Heart left ventricle (tissue), 16 donors: ENCODE measurements around the gene IDH2. TPM values are rescaled to one million over a fixed set of nuclear protein-coding genes. Genes with fewer than 3 reads are reported as not detected.

ENCODE experiments used
- ATAC-seq, 4 donors: fragments of 200-7000 bp; cut with Tn5 transposase; one replicate each; pipeline ENCODE4 v1.9.1; 2020 to 2022; ENCODE audit warnings: moderate library complexity in 4 of 4, mild to moderate bottlenecking in 3 of 4, moderate number of reproducible peaks in 1 of 4
- DNase-seq, 5 donors: peaks; one replicate each; pipeline ENCODE4 v3.0.0-alpha.2; 2020
- H3K27ac ChIP-seq, 12 donors: fragments of 200-600 bp; sonication (generic) in 4 of 12; one replicate each; pipeline versions ENCODE4 v1.5.0 to v1.8.0; 2016 to 2022; ENCODE audit warnings: mild to moderate bottlenecking in 2 of 12
- H3K27me3 ChIP-seq, 9 donors: fragments of 200-600 bp; sonication (generic) in 2 of 9; one replicate each; pipeline versions ENCODE4 v1.5.1 to v1.8.0; 2016 to 2022; ENCODE audit warnings: mild to moderate bottlenecking in 3 of 9
- H3K36me3 ChIP-seq, 9 donors: fragments of 200-600 bp; sonication (generic) in 2 of 9; one replicate each; pipeline versions ENCODE4 v1.5.0 to v1.8.0; 2018 to 2022; ENCODE audit warnings: mild to moderate bottlenecking in 2 of 9
- H3K4me1 ChIP-seq, 12 donors: fragments of 200-600 bp; sonication (generic) in 4 of 12; one replicate each; pipeline versions ENCODE4 v1.5.0 to v1.8.0; 2016 to 2022; ENCODE audit warnings: mild to moderate bottlenecking in 3 of 12
- H3K4me3 ChIP-seq, 12 donors: fragments of 200-600 bp; sonication (generic) in 4 of 12; one replicate each; pipeline versions ENCODE4 v1.5.0 to v1.8.0; 2017 to 2022; ENCODE audit warnings: mild to moderate bottlenecking in 9 of 12, moderate library complexity in 4 of 12
- H3K9me3 ChIP-seq, 12 donors: fragments of 200-600 bp; sonication (generic) in 4 of 12; one replicate each; pipeline versions ENCODE4 v1.5.0 to v1.8.0; 2016 to 2022; ENCODE audit warnings: mild to moderate bottlenecking in 1 of 12
- CTCF ChIP-seq, 12 donors: fragments of 200-600 bp; sonication (generic) in 4 of 12; IDR thresholded peaks; one replicate each; pipeline versions ENCODE4 v1.5.0 to v1.8.0; 2018 to 2022; ENCODE audit warnings: antibody characterized with exemption in 12 of 12, mild to moderate bottlenecking in 5 of 12
- POLR2A ChIP-seq, 2 donors: fragments of 450-650 bp; IDR thresholded peaks; one replicate each; pipeline ENCODE4 v1.6.1; 2017; ENCODE audit warnings: antibody characterized with exemption in 2 of 2, mild to moderate bottlenecking in 2 of 2, moderate library complexity in 2 of 2
- WGBS, 4 donors: extraction: QIAGEN DNeasy Blood & Tissue Kit in 2 of 4; methylation state at CpG; one replicate each; pipeline versions ENCODE4 v1.1.5 to v1.1.7; 2013 to 2018; 5-methylcytosine and 5-hydroxymethylcytosine counted together
- intact Hi-C, 10 donors: fragments of 100-400 bp; cut with DNase I; formaldehyde crosslinking; loops; one replicate each; pipeline versions ENCODE4 v1.11.1 to v1.14.2; 2022
- polyA plus RNA-seq, 2 donors: library from polyadenylated mRNA; stranded (reverse); fragments of 200-250 nt; gene quantifications; one replicate each; pipeline ENCODE4 v1.2.3, GENCODE V29; 2013
- total RNA-seq, 9 donors: library from RNA; depleted of rRNA in 2 of 9; stranded (reverse); fragments of >200 nt in 2 of 9; fragmentation: NEBNext Ultra II Directional in 3 of 9; extraction: Animal tissue kit (Norgen Biotek cat#: 25700) in 3 of 9; gene quantifications; one replicate each; pipeline versions ENCODE4 v1.1.0 to v1.2.4, GENCODE V29; 2016 to 2023
- donor health status: ischemic (EF 13 %, LVEDD 7.1; RV severe dilation, severe dysfunction).
- donor health status: healthy with polysubstance abuse.
- donor health status: DM: no; HTN: yes; CAD: no.
- donor health status: DM: no; HTN: no; CAD: no.
- donor health status: ischemic (EF 25% LVEDD 6.9; RV normal size, moderate dysfunction).
- donor health status: ischemic (EF 25% LVEDD 5.7; RV mildly dilated, moderate dysfunction).
- donor health status: healthy.
- donor health status: DM: yes; HTN: yes; CAD: no.
- donor health status: ischemic (EF 35%, LVEDD 5.7; RV mildly dilated, moderate dysfunction).
- donor health status: nonischemic (EF 11% LVEDD 7.7; RV severe dilation, severe dysfunction).
- donor health status: DM: yes; HTN: yes; CAD: no.
- donor health status: PGD.
- donor health status: ischemic (EF 29% LVEDD 5.4; RV normal size, mild dysfunction).
- donor health status: nonischemic (EF 23%, LVEDD 6.1; RV moderate dilation, normal function).

IDH2 gene
- total and polyA plus RNA-seq, 11 donors: 366 to 1,258 (median 729) TPM

DNA sequence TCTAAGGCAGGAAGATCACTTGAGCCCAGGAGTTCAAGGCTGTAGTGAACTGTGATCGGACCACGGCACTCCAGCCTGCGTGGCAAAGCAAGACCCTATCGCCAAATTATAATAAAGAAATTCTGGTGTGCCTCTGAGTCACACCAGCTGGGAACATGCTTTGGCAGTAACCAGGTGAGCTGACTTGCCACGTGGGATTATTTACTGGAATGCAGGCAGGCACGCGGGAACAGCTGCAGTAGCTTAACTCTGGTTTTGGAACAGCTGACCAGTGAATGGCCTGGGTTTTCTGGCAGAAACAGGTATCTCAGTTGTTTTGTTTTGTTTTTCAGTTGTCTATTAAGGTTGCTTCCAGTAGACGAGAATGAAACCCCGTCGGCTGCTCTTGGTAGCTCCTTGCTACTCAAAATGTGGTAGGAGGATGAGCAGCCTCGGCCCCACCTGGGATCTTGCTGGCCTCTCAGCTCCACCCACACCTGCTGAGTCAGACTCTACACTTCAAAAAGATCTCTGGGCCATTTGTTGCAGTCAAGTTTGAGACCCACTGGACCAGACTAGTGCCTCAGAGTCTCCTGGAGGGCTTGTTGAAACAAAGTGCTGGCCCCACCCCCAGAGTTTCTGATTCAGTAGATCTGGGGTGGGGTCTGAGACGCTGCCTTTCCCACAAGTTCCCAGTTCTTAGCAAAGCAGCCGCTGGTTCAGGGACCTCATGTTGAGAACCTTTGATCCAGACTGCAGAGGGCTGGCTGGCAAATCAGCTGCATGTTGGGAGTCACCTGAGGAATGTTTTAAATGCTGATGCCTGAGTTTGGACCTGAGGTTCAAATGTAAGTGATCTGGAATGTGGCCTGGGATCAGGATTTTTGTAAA, 26.6 kb downstream of the IDH2 start:
- Histone ChIP-seq H3K4me3 (no peak overlapping the region), H3K27ac (peak overlapping the region in 3 of 12 donors; percentile 23 to 49 (median 33)), H3K4me1 (peaks cover 0 to 11% (median 4%) of the 10 kb centered on the region in 12 donors), H3K36me3 (peaks cover 0 to 84% (median 54%) of the 10 kb centered on the region in 9 donors), H3K9me3 (no peaks in the 10 kb centered on the region), H3K27me3 (no peaks in the 10 kb centered on the region)
- DNase-seq (no peak), ATAC-seq (no peak)
- WGBS, 4 donors: 74 to 77% (median 75%) methylated on average over 13 of the region's 13 CpGs
- no peak for TF ChIP-seq CTCF (IDR thresholded peaks at IDR 0.05)
- no peak for TF ChIP-seq POLR2A (IDR thresholded peaks at IDR 0.05)
- intact Hi-C loops: loop anchor here in 5 of 10 donors (5.0 to 10.0 kb wide), 3 partner anchors 173 to 321 kb away; partner anchors contain the start of gene MESP1 (in 3 of the 5)

- peak overlapping the region in 3 of 12 donors; percentile 23 to 49 (median 33) for H3K27ac ChIP-seq
- ATAC-seq (peak in 1 of 4 donors; percentile 8), DNase-seq (no peak)
- H3K4me1 ChIP-seq: peaks cover 0 to 18% (median 5%) of the 10 kb centered on the region in 12 donors
- no peak overlapping the region for H3K4me3 ChIP-seq
- TF ChIP-seq CTCF (IDR thresholded peaks at IDR 0.05) (no peak), POLR2A (IDR thresholded peaks at IDR 0.05) (no peak)
- WGBS, 4 donors: 62 to 76% (median 69%) methylated on average over 5 of the region's 5 CpGs
- peaks cover 0 to 76% (median 46%) of the 10 kb centered on the region in 9 donors for H3K36me3 ChIP-seq
- H3K27me3 ChIP-seq: no peaks in the 10 kb centered on the region
- no peaks in the 10 kb centered on the region for H3K9me3 ChIP-seq
- intact Hi-C loops: loop anchor here in 9 of 10 donors (5.0 to 10.0 kb wide), 8 partner anchors 73 to 320 kb away; partner anchors contain the start of genes ARPIN (in 4 of the 9), MESP1 (in 3 of the 9), ZNF710 (in 3 of the 9) and AP3S2 (in 2 of the 9)
These were observed 27.4 kb downstream of the IDH2 start for GRCh38 chr15:90074916-90075315.

DNA sequence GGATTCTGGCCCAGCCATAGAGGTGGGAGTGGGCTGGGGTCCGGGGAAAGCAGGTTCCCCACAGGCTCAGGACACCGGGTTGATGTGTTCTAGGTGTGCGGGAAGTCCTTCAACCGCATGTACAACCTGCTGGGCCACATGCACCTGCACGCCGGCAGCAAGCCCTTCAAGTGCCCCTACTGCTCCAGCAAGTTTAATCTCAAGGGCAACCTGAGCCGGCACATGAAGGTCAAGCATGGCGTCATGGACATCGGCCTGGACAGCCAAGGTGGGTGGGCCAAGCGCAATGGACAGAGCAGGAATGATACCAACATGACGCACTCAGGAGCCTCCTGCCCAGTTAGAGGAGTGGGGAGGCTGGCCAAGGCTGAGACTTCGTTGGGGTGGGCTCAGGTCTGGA, 28.2 kb downstream of the IDH2 start:
- H3K9me3 ChIP-seq: no peaks in the 10 kb centered on the region
- no peaks in the 10 kb centered on the region for H3K27me3 ChIP-seq
- H3K4me3 ChIP-seq: no peak overlapping the region
- WGBS, 4 donors: 70 to 85% (median 84%) methylated on average over 12 of the region's 12 CpGs
- peaks cover 0 to 68% (median 42%) of the 10 kb centered on the region in 9 donors for H3K36me3 ChIP-seq
- peak overlapping the region in 6 of 12 donors; percentile 1 to 34 (median 28) for H3K27ac ChIP-seq
- peak in 1 of 5 donors; percentile 56 for DNase-seq
- H3K4me1 ChIP-seq: peaks cover 0 to 27% (median 5%) of the 10 kb centered on the region in 12 donors
- ATAC-seq: peak in 3 of 4 donors; percentile 26 to 43 (median 35)
- intact Hi-C loops: loop anchor here in 9 of 10 donors (5.0 to 10.0 kb wide), 8 partner anchors 72 to 319 kb away; partner anchors contain the start of genes ARPIN (in 4 of the 9), MESP1 (in 3 of the 9), ZNF710 (in 3 of the 9) and AP3S2 (in 2 of the 9)
- TF ChIP-seq POLR2A (IDR thresholded peaks at IDR 0.05) (no peak), CTCF (IDR thresholded peaks at IDR 0.05) (no peak)
